Measurements from ENCODE around the gene CIB1. TPM values are rescaled to one million over a fixed set of nuclear protein-coding genes. Genes with fewer than 3 reads are reported as not detected.
A peak's percentile ranks its signal among the peaks of the same experiment; 100 is the strongest.
"Not testable (repeated sequence)": the region's sequence is repeated elsewhere in the genome, so short reads cannot be mapped to it uniquely, and the experiment has no call there.

Gene CIB1
- total RNA-seq, 1 donor from 2014 or later: 76.0 TPM

- no peak for DNase-seq (ENCODE audit: low read depth)
- no peak for TF ChIP-seq CTCF (conservative IDR thresholded peaks at IDR 0.05; ENCODE audit: low read depth, low read length)
- H3K4me3 ChIP-seq (ENCODE audit: low read depth, low read length): peak overlapping the region; percentile 94
Observed at GRCh38 chr15:90266061-90266431, 32.3 kb upstream of the CIB1 start.

GRCh38 chr15:90265271-90266060 is 31.7 kb upstream of the CIB1 start, which contains the start of gene NGRN:
TSS of gene NGRN (plus strand) at chr15:90265672. CDS start at chr15:90265713, 41 bp downstream.
- peak; percentile 54 for DNase-seq (ENCODE audit: low read depth)
- peak within 1 kb of the TSS; percentile 94 for H3K4me3 ChIP-seq (ENCODE audit: low read depth, low read length)
- TF ChIP-seq CTCF (conservative IDR thresholded peaks at IDR 0.05; ENCODE audit: low read depth, low read length): no peak

DNA sequence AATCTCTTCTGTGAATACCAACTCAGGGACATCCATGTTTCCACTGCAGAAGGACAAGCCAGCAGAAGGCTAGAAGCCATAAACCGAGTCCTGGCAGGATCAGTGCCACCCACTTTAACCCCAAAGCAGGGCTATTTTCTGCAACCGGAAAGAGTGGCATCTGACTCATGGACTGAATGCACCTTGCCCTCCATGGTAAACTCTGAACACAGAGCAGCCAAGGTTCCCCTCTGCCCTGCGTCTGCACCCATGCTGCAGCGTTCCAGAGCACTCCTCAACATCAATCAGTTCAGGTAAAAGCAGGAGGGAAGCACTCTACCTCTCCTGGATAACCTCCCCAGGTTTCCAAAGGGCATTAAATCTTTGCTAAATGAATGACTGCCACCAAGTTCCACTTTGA is 30.9 kb upstream of the CIB1 start:
- TF ChIP-seq CTCF (conservative IDR thresholded peaks at IDR 0.05; ENCODE audit: low read depth, low read length): no peak
- peak overlapping the region; percentile 94 for H3K4me3 ChIP-seq (ENCODE audit: low read depth, low read length)
- no peak for DNase-seq (ENCODE audit: low read depth)

- DNase-seq (ENCODE audit: low read depth): no peak
- no peak overlapping the region for H3K4me3 ChIP-seq (ENCODE audit: low read depth, low read length)
- TF ChIP-seq CTCF (conservative IDR thresholded peaks at IDR 0.05; ENCODE audit: low read depth, low read length): no peak
Observed at GRCh38 chr15:90262426-90262825, 28.7 kb upstream of the CIB1 start.

GRCh38 chr15:90261811-90262210 is 28.1 kb upstream of the CIB1 start:
- no peak overlapping the region for H3K4me3 ChIP-seq (ENCODE audit: low read depth, low read length)
- TF ChIP-seq CTCF (conservative IDR thresholded peaks at IDR 0.05; ENCODE audit: low read depth, low read length): no peak
- DNase-seq (ENCODE audit: low read depth): no peak

- DNase-seq (ENCODE audit: low read depth); H3K4me3 ChIP-seq (ENCODE audit: low read depth, low read length): not testable (repeated sequence)
Observed at GRCh38 chr15:90260731-90261130, 27.0 kb upstream of the CIB1 start.

DNA sequence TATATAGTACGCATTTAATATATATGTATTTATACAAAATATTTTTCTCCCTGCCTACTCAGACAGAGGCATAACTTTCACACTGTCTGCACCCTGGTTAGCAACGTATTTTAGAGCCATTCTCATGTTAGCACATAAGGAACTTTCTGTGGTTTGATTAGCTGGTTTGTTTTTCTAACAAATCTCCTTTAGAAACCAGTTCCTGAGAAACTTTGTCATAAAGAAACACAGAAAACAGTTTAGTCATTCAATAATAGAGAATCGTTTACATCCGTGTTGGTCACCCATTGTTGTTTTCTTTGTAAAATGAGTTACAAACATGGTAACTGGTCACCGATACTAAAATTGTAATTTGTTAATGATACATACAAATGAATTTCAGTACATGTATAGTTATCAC is 25.8 kb upstream of the CIB1 start:
- no peak for DNase-seq (ENCODE audit: low read depth)
- no peak overlapping the region for H3K4me3 ChIP-seq (ENCODE audit: low read depth, low read length)
- TF ChIP-seq CTCF (conservative IDR thresholded peaks at IDR 0.05; ENCODE audit: low read depth, low read length): no peak

Data from epithelial cell of proximal tubule (primary cell).